ENCODE data around the gene MOGAT2.

The MOGAT2 gene

DNA sequence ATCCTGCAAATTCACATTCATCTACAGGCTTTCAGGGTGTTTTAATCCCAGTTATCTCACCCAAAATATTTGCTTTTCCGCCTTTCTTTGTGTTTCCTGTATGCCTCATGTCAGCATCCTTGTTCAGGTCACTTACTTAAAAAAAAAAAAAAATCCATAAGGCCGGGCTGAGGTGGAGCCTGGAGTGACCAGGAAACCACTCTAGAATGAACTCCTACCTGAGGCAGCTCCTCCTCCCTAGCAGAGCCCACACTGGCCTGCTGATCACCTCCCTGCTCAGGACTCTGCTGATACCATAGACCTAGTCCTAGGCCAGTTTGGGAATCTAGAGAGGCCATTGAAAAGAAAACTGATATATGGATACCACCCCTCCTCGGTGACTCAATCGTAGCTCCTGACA is 42.2 kb downstream of the MOGAT2 start:
- no peak for DNase-seq (ENCODE audit: low read depth)

DNA sequence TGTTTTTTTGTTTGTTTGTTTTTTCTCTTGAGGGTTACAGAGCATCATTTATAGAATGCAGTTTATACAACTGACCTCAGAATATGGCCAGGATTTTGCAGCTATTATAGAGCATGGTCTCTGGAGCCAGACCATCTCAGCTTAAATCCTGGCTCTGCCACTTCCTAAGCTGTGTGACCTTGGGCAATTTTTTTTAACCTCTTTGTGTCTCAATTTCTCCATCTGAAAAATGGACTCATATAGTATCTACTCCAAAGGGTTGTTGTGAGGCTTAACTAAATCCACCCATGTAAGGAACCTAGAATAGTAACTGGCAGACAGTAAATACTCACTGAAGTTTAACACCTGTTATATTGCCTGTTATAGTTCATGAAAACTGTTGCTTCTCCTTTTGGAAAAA is 42.6 kb downstream of the MOGAT2 start:
- no peak for DNase-seq (ENCODE audit: low read depth)

DNA sequence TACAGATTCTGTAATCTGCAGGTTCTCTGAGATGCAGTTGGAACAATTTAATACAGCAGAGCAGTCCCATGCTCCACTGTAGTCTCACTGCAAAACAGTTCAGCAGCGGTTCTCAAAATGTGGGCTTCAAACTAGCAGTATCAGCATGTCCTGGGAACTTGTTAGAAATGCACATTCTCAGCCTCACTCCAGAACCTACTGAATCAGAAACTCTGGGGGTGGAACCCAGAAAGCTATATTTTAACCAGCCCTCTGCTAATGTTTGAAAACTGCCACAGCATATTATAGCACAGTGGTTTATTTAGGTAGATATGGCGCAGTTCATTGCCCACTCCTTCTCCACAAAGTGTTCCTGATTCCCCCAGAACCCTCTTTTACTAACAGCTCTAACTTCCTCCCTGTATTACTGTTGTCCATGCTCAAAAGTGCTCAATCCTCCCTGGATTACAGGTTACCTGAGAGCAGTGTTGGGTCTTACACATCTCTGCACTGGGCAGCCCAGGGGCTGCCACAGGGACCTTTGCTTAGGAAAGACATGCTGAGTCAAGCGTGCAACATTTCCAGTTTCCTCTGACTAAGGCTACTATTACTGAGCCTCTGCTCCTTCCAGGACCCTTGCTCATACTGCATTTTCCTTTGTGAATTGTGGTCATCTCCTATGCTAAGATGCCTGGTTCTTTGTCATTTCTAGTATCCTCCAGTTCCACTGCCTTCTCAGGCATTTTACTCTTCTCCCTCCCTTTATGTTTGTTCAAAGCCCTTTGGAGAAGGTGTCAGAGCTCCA is 43.3 kb downstream of the MOGAT2 start:
- DNase-seq (ENCODE audit: low read depth) = peak; percentile 23

DNA sequence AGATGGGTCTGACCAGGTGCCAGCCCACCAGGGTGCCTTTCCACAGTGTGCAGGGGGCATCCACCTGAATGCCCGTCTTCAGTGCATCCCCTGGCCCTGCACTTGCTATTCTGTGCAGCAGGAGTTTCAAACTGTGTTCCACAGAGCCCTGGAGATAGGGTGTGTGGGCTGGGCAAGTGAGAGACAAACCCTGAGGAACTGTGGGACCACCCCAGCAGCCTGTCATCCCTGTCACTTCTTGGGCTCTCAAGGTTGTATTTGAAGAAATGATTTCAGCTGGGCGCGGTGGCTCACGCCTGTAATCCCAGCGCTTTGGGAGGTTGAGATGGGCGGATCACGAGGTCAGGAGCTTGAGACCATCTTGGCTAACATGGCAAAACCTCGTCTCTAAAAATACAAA is 44.5 kb downstream of the MOGAT2 start:
- no peak for DNase-seq (ENCODE audit: low read depth)

DNA sequence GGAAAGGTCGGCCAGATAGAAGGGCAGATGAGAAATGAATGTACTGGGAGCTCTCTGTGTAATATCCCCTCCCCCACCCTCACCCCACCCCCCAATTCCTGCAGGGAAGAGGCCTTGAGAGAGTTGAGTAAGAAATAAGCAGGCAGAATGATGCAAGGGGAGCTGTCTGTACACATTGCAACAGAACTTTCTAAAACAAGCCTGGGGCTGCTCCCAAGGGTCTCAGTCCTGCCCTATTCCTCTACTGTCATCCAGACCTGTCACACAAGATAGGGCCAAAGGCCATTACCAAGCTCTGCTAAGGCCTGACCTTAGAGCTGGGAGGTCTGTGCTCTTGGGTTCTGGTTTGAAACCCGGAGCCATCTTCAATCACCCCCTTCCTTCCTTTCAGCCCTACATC is 45.2 kb downstream of the MOGAT2 start:
- DNase-seq (ENCODE audit: low read depth) = no peak

DNA sequence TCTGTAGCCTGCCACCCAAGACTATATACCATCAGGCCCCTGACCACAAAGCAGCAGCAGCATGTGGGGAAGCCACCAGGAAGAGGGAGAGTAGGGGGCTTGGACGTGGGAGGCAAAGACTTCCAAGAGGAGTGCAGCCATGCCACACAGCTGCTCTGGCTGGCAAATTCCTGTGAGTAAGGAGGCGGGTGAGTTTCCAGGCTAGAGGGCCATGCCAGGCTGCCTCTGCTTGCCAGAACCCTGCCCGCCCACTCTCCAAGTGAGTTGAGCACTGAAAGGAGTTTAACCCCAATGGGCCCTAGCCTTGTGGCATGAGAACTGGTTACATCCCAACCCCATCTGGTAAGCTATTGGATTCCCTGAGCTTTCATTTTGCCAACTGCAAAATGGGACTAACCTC is 46.2 kb downstream of the MOGAT2 start:
- no peak for DNase-seq (ENCODE audit: low read depth)

DNA sequence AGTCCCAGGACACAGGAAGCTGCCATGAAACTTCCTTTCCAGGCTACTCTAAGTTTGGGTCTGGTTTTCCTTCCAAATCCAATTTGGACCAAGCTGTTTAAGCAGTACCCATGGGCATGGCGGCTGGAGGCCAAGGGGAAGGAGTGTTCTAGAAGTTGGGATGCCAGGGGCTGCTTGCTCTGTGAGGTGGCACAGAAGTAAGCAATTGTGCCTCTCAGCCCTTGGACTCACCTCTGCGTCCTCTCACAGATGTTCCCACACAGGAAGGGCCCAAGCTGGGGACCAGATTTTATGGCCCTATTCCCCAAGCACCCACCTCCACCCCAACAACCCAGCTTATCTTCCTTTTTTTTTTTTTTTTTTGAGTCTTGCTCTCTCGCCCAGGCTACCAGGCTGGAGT is 47.5 kb downstream of the MOGAT2 start:
- DNase-seq (ENCODE audit: low read depth) = no peak

DNA sequence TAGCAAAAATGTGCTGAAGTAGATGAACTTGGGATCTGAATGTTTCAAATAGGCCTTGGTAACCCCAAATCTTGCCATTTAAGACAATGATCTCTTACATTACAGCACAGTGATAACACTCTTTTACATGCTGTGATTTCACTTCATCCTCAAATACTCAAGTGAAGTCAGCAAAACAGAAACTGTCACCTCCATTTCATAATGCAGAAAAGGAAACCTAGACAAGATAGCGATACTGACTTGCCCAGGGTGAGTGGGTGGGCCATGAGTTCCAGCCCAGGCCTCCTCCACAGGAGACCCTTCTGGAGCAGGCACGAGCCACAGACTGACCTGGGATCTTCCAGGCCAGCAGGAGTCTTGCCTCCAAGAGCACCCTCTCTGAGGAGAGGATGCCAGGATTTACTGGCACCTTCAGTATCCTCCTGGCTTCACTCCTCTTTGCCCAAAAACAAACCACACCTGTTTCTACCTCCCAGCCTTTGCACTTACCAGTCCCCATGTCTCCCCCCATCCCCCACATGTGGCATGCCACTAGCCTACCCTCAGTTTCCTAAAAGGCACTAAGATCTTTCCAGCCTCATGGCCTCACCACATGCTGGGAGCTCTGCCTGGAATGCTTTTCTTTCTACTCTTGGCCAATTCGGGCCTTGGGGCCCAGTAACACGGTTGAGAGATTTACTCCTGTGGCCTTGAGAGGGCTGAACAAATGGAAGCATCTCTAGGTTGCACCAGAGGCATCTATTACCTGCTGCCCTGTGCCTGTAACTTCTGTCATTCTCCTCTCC is 49.0 kb downstream of the MOGAT2 start:
- no peak for DNase-seq (ENCODE audit: low read depth)

DNA sequence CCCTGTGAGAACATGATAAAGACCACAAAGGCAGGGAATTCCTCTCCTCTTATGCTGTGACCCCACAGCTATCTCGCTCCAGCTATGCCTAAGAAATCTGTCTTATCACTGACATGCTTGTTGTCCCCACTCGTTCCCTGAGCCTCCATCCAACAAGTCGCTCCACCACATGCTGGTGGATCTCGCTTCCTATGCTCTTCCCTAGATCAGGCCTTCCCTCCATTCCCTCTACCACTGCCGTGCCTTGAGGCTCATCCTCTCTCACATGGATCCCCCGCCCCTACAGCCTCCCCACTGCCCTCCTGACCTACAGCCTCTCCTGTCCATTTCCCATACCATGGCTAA is 49.6 kb downstream of the MOGAT2 start:
- DNase-seq (ENCODE audit: low read depth) = no peak

DNA sequence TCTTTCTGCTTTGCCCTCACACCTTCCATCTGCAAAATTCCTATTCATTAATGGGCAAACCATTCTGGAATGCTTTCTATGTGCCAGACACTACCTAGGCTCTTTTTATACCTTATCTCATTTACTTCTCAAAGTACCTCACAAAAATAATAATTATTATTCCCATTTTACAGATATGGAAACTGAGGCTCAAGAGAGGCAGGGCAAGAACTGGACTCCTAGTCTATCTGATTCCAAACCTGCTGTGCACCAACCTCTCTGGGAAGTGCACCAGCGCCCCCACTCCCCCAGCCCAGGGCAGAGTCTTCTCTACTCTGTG is 50.1 kb downstream of the MOGAT2 start:
- no peak for DNase-seq (ENCODE audit: low read depth)

DNA sequence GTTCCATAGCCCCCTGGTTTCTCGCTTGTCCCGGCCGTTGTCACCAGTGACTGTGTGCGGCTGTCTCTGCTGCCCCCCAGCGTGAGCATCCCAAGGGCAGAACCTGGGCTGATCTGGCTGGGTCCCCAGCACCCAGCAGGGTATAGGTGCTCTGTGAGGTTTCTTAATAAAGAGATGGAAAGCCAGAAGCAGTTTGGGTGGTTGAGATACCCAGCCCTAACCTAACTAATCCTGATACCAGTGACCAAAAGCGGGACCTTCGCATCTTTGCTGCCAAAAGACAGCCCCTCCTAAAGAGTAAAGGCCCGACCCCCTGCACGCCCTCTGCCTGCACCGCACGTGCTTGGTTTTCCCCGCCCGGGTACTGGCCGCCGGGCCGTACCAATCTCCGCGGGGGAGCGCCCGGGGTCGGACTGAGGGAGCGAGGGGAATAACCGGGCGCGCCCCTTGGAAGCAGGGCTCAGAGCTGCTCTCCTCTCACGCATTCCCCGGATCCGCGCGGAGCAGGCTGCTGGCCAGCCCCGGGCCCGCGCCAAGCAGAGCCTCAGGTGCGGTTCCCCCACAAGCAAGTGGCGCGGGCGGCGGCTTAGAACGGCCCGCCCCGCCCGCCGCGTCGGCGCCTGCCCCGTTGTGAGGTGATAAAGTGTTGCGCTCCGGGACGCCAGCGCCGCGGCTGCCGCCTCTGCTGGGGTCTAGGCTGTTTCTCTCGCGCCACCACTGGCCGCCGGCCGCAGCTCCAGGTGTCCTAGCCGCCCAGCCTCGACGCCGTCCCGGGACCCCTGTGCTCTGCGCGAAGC is 50.7 kb downstream of the MOGAT2 start, which contains the start of gene DGAT2:
Gene DGAT2, plus strand, starts transcription at position 667 of the 797 bp plus-strand sequence. CDS start 214 bp downstream, outside the sequence.
- no peak for DNase-seq (ENCODE audit: low read depth)

DNA sequence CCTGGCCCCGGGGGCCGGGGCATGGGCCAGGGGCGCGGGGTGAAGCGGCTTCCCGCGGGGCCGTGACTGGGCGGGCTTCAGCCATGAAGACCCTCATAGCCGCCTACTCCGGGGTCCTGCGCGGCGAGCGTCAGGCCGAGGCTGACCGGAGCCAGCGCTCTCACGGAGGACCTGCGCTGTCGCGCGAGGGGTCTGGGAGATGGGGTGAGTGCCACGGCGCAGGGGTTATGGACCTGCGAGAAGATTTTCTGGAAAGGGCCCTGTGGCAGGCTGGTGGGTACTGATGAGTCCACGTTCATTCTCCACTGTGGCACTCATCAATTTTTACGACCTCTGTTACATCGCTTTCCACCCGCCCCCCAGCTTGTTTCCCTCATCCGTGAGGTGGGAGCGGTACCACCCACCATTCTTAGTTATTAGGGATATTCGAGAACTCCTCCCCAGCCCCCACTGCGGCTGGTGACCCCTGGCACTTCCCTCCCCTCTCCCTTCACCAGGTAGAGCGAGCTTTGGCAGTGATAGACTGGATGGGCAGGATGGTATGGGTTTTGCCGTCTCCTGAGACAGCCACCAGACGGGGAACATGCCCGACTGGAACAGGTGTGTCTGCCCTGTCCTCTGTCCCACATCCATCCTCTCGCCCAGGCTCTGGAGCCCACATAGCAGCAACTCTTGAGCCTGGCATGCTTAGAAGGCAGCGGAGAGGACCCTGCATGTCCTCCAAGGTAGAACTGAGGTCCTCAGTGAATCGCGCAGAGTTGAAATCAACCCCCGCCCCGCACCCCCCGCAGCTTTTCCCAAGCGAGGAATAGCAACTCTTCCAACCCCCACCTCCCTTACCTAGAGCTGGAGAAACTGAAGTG is 51.5 kb downstream of the MOGAT2 start:
- no peak for DNase-seq (ENCODE audit: low read depth)

DNA sequence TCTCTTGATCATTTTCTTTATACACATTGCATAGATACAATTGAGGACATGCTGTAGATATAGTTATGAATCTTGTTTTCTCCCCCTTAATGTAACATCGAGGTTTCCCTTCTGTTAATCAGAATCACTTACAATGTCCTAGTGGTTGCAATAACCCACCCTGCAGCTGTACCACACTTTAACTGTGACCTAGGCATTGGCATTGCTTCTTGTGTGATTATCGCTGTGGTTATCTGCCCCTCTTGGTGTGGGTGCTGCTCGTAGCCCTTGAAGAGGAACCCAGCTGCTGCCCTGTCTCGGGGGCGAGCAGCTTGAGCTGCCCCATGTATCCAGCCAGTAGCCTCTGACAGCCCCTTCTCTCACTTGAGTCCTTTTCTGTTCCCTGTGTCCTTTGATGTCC is 52.5 kb downstream of the MOGAT2 start:
- no peak for DNase-seq (ENCODE audit: low read depth)

DNA sequence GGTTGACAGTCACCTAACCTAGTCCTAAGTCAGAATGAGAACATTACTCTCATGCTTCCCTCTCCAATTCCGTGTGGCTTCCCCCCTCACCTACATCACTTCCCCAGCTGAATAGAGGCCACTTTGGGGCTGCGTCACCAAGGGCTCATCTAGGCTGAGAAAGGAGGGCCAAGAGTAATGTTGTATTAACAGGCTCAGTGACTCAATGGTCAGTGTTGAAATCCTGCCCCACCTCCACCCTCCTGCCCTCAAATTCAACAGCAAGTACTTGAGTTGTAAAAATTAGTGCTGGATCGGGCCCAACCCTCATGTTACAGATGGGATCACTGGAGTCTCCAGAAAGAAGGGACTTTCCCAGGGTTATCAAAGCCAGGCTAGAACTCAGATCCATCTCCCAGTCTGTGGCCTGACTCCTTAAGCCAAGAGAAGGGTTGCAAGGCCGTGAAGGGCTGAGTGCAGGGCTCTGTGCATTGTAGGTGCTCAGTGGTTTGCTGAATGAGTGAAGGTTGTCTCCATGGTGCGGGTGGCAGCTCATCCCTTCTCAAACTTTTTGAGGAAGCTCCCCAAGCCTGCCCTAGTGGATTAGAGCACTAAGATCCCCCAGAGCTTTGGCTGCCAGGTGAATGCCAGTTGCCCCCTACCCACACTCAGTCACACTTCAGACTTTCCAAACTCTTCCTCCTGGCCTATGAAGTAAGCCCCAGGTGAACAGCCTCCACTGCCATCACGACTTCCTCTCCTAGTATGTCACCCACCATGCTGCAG is 54.2 kb downstream of the MOGAT2 start:
- DNase-seq (ENCODE audit: low read depth) = peak; percentile 51

DNA sequence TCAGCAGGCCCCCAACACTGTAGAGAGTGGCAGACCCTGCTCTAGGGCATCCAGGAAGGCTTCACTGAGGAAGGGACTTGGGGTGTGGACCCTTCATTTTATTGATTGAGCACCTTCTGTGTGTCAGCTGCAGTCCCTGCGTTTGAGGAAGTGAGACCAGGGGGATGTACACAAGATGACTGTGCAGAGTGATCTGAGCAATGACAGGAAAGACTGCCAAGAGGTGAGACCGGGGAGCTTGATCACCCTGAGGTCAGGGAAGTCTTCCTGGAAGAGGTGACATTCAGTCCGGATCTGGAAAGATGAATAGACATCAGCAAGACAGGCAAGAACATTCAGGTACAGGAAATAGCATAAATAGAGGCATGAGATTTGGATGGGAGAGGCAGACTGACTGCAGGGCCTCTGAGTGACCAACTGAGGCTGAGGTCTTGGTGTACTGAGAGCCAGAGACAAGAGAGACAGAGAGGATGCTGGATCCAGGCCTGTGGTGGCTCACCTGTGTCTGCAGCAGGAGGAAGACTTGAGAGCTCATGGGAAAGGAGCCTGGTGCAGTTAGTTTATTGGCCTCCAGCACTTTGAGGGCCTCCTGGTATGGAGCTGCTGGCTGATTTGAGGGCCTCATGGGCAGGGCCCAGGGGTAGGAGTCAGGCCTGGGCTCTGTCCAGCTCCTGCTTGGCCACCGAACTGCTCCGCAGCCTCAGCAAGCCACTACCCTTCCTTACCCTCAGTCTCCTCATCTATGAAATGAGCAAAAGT is 56.1 kb downstream of the MOGAT2 start:
- no peak for DNase-seq (ENCODE audit: low read depth)

DNA sequence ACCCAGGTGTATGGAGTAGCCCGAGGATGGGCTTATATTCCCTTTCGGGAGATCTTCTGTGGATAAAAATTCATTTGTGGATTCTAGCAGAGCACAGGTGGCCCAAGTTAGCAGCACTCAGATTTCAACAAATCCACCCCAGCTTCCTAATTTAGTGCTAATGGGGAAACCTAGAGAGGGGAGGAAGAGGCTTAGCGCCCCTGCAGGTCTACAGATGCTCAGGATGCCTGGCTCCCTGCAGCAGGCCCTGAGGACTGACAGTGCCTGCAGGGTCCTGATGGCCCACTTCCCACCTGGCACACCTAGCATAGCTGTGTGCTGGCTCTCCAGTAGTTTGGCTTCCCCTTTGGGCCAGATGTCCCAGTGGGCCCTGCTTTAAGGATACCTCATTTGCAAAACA is 57.4 kb downstream of the MOGAT2 start:
- no peak for DNase-seq (ENCODE audit: low read depth)

DNA sequence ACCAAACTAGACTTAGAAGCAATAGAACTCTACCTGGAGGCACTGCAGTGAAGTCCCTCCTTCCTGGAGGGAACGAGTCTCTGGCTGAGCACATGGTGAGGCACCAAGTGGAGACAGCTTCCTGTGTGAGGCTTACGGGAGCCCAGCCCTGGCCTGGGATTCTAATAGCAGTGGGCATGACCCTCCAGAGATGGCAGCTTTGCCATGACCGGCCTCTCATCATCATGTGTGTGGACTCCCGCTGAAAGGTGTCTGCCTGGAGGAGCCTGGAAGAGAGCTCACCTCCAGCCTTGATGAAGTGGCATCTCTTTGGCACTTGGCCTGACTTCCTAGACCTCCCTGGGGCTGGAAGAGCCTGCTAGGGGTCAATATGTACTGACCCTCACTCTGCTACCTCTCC is 58.9 kb downstream of the MOGAT2 start:
- no peak for DNase-seq (ENCODE audit: low read depth)

DNA sequence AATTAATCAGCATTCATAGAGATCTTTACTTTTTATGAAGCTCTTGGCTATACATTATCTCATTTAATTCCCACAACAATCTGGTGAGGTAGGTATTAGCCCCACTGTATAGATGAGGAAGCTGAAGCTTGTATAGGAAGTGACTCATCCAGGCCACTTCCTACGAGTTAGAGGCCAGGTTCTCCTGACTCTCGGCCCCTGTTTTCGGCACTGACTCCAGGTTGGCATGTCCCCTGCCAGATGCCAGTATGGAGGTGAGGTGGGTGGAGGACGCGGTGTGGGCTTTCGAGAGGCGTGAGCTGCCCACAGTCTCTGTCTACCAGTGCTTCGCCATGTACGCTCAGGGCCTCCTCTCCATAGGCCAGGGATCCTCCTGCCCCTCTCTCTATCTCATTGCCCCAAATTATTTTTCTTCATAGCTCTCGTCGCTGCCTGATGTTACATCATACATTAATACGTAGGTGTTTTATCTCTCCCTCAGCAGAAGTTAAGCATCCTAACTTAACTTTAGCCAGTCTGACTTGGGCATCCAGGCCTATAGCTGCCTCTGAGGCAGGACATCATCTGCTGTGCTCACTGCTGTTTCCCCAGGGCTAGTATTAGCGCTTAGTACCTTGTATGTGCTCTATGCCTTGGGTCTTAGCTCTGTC is 59.9 kb downstream of the MOGAT2 start:
- DNase-seq (ENCODE audit: low read depth) = no peak

DNA sequence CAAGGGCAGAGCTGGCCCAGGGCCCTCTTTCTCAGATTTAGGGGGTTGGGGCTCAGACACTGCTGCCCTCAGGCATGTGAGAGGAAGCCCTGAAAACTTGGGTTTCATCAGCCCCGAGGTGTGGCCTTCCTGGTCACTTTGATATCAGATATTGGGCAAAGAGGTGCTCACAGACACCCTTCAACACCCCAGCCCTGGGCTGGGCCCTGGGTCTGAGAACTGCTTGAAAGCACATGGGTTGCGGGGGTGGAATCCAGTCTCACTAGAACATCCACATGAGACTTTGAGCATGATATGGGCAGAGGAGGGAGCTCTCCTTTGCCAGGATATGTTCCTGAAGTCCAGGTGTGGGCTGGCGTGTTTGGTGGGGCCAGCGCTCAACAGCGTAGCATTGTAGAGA is 61.3 kb downstream of the MOGAT2 start:
- DNase-seq (ENCODE audit: low read depth) = no peak

DNA sequence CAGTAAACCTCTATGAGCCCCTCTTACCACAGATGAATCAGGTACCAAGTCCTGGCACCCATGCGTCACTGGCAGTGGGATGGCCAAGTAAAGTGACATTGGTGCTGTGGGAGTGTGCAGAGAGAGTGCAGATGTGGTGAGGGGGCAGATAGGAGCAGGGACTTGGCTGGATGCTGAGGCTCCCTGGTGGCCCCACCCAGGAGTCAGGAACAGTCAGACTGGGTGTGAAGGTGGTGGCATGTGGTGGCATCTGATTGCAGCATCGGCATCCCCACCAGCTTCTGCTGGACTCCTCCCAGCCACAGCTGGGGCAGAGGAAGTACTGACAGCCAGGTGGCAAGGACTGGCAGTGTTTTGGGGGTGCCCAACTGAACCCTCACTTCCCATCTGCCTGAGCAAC is 62.3 kb downstream of the MOGAT2 start:
- DNase-seq (ENCODE audit: low read depth) = no peak
